GM12801 (cell line): Measurements from ENCODE around the gene TNS4.

Experiments used
- CTCF ChIP-seq: IDR thresholded peaks from one replicate; pipeline ENCODE4 v1.5.1; 2011; ENCODE audit warnings: control low read depth; ENCODE audit not compliant: insufficient read length; ENCODE audit errors: extremely low read depth

TNS4 gene

GRCh38 chr17:40499551-40500189 lies 1.8 kb downstream of the TNS4 start:
- no peak for TF ChIP-seq CTCF

- no peak for TF ChIP-seq CTCF
Measured at GRCh38 chr17:40498281-40499084, 2.9 kb downstream of the TNS4 start.

- TF ChIP-seq CTCF: no peak
Measured at GRCh38 chr17:40497695-40498094, 3.7 kb downstream of the TNS4 start.

- no peak for TF ChIP-seq CTCF
Measured at GRCh38 chr17:40496634-40497420, 4.6 kb downstream of the TNS4 start.

GRCh38 chr17:40496170-40496569 lies 5.3 kb downstream of the TNS4 start:
- TF ChIP-seq CTCF: no peak

GRCh38 chr17:40495140-40495539 lies 6.3 kb downstream of the TNS4 start:
- TF ChIP-seq CTCF: no peak

GRCh38 chr17:40493697-40494096 lies 7.7 kb downstream of the TNS4 start:
- TF ChIP-seq CTCF: no peak
